Measurements from ENCODE around the gene BTNL9.

Gene BTNL9

GRCh38 chr5:181081989-181082388 lies 41.9 kb downstream of the BTNL9 start:
- DNase-seq (ENCODE audit: low read depth in 1 of 2, low spot score in 1 of 2) = no peak
- no peak for TF ChIP-seq POLR2AphosphoS5 (IDR thresholded peaks at IDR 0.05; ENCODE audit: low read depth)
- no peak for TF ChIP-seq REST (IDR thresholded peaks at IDR 0.05; ENCODE audit: insufficient replicate concordance, low read depth)
- TF ChIP-seq SPI1 (IDR thresholded peaks at IDR 0.05; ENCODE audit: borderline replicate concordance, low read depth) = no peak
- TF ChIP-seq CTCF (IDR thresholded peaks at IDR 0.05; ENCODE audit: insufficient read depth, low read length) = no peak
- TF ChIP-seq GABPA (IDR thresholded peaks at IDR 0.05; ENCODE audit: low read depth) = no peak
- Histone ChIP-seq H3K27ac (replicated peaks) (no peak overlapping the region), H3K27me3 (ENCODE audit: insufficient read depth, poor library complexity, severe bottlenecking) (no peaks in the 10 kb centered on the region), H3K4me3 (replicated peaks; ENCODE audit: insufficient read depth, low read length) (no peak overlapping the region)

GRCh38 chr5:181084621-181085195 lies 44.6 kb downstream of the BTNL9 start:
- H3K27ac ChIP-seq (replicated peaks) = no peak overlapping the region
- DNase-seq (ENCODE audit: low read depth in 1 of 2, low spot score in 1 of 2) = no peak
- no peaks in the 10 kb centered on the region for H3K27me3 ChIP-seq (ENCODE audit: insufficient read depth, poor library complexity, severe bottlenecking)
- H3K4me3 ChIP-seq (replicated peaks; ENCODE audit: insufficient read depth, low read length) = no peak overlapping the region
- no peak for TF ChIP-seq GABPA (IDR thresholded peaks at IDR 0.05; ENCODE audit: low read depth)
- no peak for TF ChIP-seq SPI1 (IDR thresholded peaks at IDR 0.05; ENCODE audit: borderline replicate concordance, low read depth)
- no peak for TF ChIP-seq CTCF (IDR thresholded peaks at IDR 0.05; ENCODE audit: insufficient read depth, low read length)
- TF ChIP-seq REST (IDR thresholded peaks at IDR 0.05; ENCODE audit: insufficient replicate concordance, low read depth) = no peak
- no peak for TF ChIP-seq POLR2AphosphoS5 (IDR thresholded peaks at IDR 0.05; ENCODE audit: low read depth)

- no peak overlapping the region for H3K4me3 ChIP-seq (replicated peaks; ENCODE audit: insufficient read depth, low read length)
- H3K27me3 ChIP-seq (ENCODE audit: insufficient read depth, poor library complexity, severe bottlenecking) = no peaks in the 10 kb centered on the region
- TF ChIP-seq CTCF (IDR thresholded peaks at IDR 0.05; ENCODE audit: insufficient read depth, low read length) = no peak
- no peak for TF ChIP-seq POLR2AphosphoS5 (IDR thresholded peaks at IDR 0.05; ENCODE audit: low read depth)
- TF ChIP-seq SPI1 (IDR thresholded peaks at IDR 0.05; ENCODE audit: borderline replicate concordance, low read depth) = no peak
- no peak for TF ChIP-seq GABPA (IDR thresholded peaks at IDR 0.05; ENCODE audit: low read depth)
- no peak for TF ChIP-seq REST (IDR thresholded peaks at IDR 0.05; ENCODE audit: insufficient replicate concordance, low read depth)
- no peak overlapping the region for H3K27ac ChIP-seq (replicated peaks)
- DNase-seq (ENCODE audit: low read depth in 1 of 2, low spot score in 1 of 2) = no peak
These were observed 46.2 kb downstream of the BTNL9 start for GRCh38 chr5:181086026-181086883.

Data from HL-60 (cell line).